ENCODE results near the gene RASSF6.

DNA sequence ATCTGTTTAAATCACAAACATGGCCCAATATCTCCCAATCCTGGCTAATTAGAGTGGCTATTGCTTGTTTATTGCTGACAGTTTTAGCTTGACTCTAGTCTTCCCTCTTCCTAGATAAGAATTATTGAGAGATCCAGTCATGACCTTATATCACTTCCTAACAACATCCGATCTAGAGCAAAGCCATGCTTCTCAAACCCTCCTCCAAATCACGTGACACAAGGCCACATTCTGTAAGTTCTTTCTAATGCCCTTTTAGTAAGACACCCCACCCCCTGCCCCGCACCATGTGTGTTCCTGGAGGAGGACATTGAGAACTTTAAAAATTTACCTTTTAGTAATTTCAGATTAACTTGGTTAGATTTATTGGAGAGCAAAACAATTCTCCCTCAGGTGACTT, 40.6 kb upstream of the RASSF6 start:
- TF ChIP-seq TAF1 (IDR thresholded peaks at IDR 0.05; ENCODE audit: borderline replicate concordance, low read depth, low read length), result no peak
- no peak for TF ChIP-seq POLR2AphosphoS5 (IDR thresholded peaks at IDR 0.05; ENCODE audit: low read depth, low read length)
